Stimulated activated CD8-positive, alpha-beta memory T cell treated with anti-CD3 and anti-CD28 coated beads, Interleukin-7, amount 100 ng/mL, for 1 hour (primary cell): Measurements from ENCODE around the gene ATP11B.

ENCODE experiments used
- DNase-seq, 2 donors: peaks; one replicate each; pipeline ENCODE4 v3.0.0-alpha.2; 2020; ENCODE audit warnings: low read depth in 2 of 2

Gene ATP11B

GRCh38 chr3:182792901-182793662 is at the start of gene ATP11B:
ATP11B (plus strand) TSS chr3:182793504; CDS start chr3:182793760, 256 bp downstream.
- peak; percentile 63 to 69 for DNase-seq

GRCh38 chr3:182746959-182747358 is 46.3 kb upstream of the ATP11B start:
- DNase-seq: no peak

GRCh38 chr3:182755308-182755707 is 38.0 kb upstream of the ATP11B start:
- DNase-seq: no peak

- no peak for DNase-seq
Observed at GRCh38 chr3:182755712-182756111, 37.6 kb upstream of the ATP11B start.

- no peak for DNase-seq
Observed at GRCh38 chr3:182760576-182761164, 32.6 kb upstream of the ATP11B start.

- DNase-seq: no peak
Observed at GRCh38 chr3:182763896-182764295, 29.4 kb upstream of the ATP11B start.

GRCh38 chr3:182765287-182765686 is 28.0 kb upstream of the ATP11B start:
- DNase-seq: no peak

GRCh38 chr3:182766099-182766498 is 27.2 kb upstream of the ATP11B start:
- no peak for DNase-seq

GRCh38 chr3:182768413-182768812 is 24.9 kb upstream of the ATP11B start:
- DNase-seq: no peak

GRCh38 chr3:182769673-182770072 is 23.6 kb upstream of the ATP11B start:
- no peak for DNase-seq

- DNase-seq: no peak
Observed at GRCh38 chr3:182782149-182782548, 11.2 kb upstream of the ATP11B start.

GRCh38 chr3:182783106-182783505 is 10.2 kb upstream of the ATP11B start:
- no peak for DNase-seq

GRCh38 chr3:182784542-182784941 is 8.8 kb upstream of the ATP11B start:
- no peak for DNase-seq

GRCh38 chr3:182785142-182785541 is 8.2 kb upstream of the ATP11B start:
- no peak for DNase-seq

- no peak for DNase-seq
Observed at GRCh38 chr3:182785756-182786155, 7.5 kb upstream of the ATP11B start.

- DNase-seq: no peak
Observed at GRCh38 chr3:182786564-182787196, 6.6 kb upstream of the ATP11B start.

- no peak for DNase-seq
Observed at GRCh38 chr3:182787302-182788036, 5.8 kb upstream of the ATP11B start.

- no peak for DNase-seq
Observed at GRCh38 chr3:182789371-182789770, 3.9 kb upstream of the ATP11B start.

GRCh38 chr3:182790612-182791011 is 2.7 kb upstream of the ATP11B start:
- DNase-seq: no peak

- DNase-seq: no peak
Observed at GRCh38 chr3:182793663-182794454, 555 bp downstream of the ATP11B start.
